Measurements from ENCODE around the gene ZCCHC8. TPM values are rescaled to one million over a fixed set of nuclear protein-coding genes. Genes with fewer than 3 reads are reported as not detected.

ZCCHC8 gene
- total RNA-seq, 1 donor, result 22.8 TPM

- Histone ChIP-seq H2AFZ (ENCODE audit: low read length) (no peak overlapping the region), H3K9me3 (ENCODE audit: low read depth, low read length) (no peaks in the 10 kb centered on the region), H3K4me3 (ENCODE audit: insufficient read depth, low read length) (no peak overlapping the region), H3K36me3 (ENCODE audit: insufficient read depth, low read length) (peaks cover 82% of the 10 kb centered on the region), H3K27ac (ENCODE audit: low read depth, low read length) (peak overlapping the region; percentile 39), H4K20me1 (ENCODE audit: insufficient read depth, low read length) (peaks cover 56% of the 10 kb centered on the region), H3K79me2 (ENCODE audit: insufficient read depth, low read length) (peaks cover 74% of the 10 kb centered on the region), H3K4me1 (ENCODE audit: insufficient read depth, low read length) (peaks cover 30% of the 10 kb centered on the region), H3K27me3 (ENCODE audit: insufficient read depth, low read length) (no peaks in the 10 kb centered on the region), H3K4me2 (ENCODE audit: insufficient read depth, low read length) (no peak overlapping the region)
- no peak for TF ChIP-seq CTCF (IDR thresholded peaks at IDR 0.05; ENCODE audit: extremely low read depth, low read depth, low read length)
- no peak for DNase-seq (ENCODE audit: insufficient read length, low spot score, missing footprints)
These were observed 18.2 kb upstream of the ZCCHC8 start for GRCh38 chr12:122518908-122519307.

- Histone ChIP-seq H3K4me3 (ENCODE audit: insufficient read depth, low read length) (no peak overlapping the region), H3K4me1 (ENCODE audit: insufficient read depth, low read length) (peaks cover 20% of the 10 kb centered on the region), H3K79me2 (ENCODE audit: insufficient read depth, low read length) (peaks cover 73% of the 10 kb centered on the region), H4K20me1 (ENCODE audit: insufficient read depth, low read length) (peaks cover 54% of the 10 kb centered on the region), H3K36me3 (ENCODE audit: insufficient read depth, low read length) (peaks cover 89% of the 10 kb centered on the region), H3K9me3 (ENCODE audit: low read depth, low read length) (no peaks in the 10 kb centered on the region), H2AFZ (ENCODE audit: low read length) (no peak overlapping the region), H3K27me3 (ENCODE audit: insufficient read depth, low read length) (no peaks in the 10 kb centered on the region), H3K4me2 (ENCODE audit: insufficient read depth, low read length) (no peak overlapping the region), H3K27ac (ENCODE audit: low read depth, low read length) (peak overlapping the region; percentile 39)
- no peak for DNase-seq (ENCODE audit: insufficient read length, low spot score, missing footprints)
- no peak for TF ChIP-seq CTCF (IDR thresholded peaks at IDR 0.05; ENCODE audit: extremely low read depth, low read depth, low read length)
These were observed 17.1 kb upstream of the ZCCHC8 start for GRCh38 chr12:122517877-122518276.

- Histone ChIP-seq H4K20me1 (ENCODE audit: insufficient read depth, low read length) (peaks cover 52% of the 10 kb centered on the region), H3K27ac (ENCODE audit: low read depth, low read length) (peak overlapping the region; percentile 39), H3K27me3 (ENCODE audit: insufficient read depth, low read length) (no peaks in the 10 kb centered on the region), H3K4me3 (ENCODE audit: insufficient read depth, low read length) (no peak overlapping the region), H3K36me3 (ENCODE audit: insufficient read depth, low read length) (peaks cover 93% of the 10 kb centered on the region), H2AFZ (ENCODE audit: low read length) (no peak overlapping the region), H3K79me2 (ENCODE audit: insufficient read depth, low read length) (peaks cover 73% of the 10 kb centered on the region), H3K4me1 (ENCODE audit: insufficient read depth, low read length) (peaks cover 19% of the 10 kb centered on the region), H3K4me2 (ENCODE audit: insufficient read depth, low read length) (no peak overlapping the region), H3K9me3 (ENCODE audit: low read depth, low read length) (no peaks in the 10 kb centered on the region)
- no peak for TF ChIP-seq CTCF (IDR thresholded peaks at IDR 0.05; ENCODE audit: extremely low read depth, low read depth, low read length)
- DNase-seq (ENCODE audit: insufficient read length, low spot score, missing footprints), result no peak
These were observed 16.0 kb upstream of the ZCCHC8 start for GRCh38 chr12:122516544-122517361.

- no peak for TF ChIP-seq CTCF (IDR thresholded peaks at IDR 0.05; ENCODE audit: extremely low read depth, low read depth, low read length)
- Histone ChIP-seq H3K4me2 (ENCODE audit: insufficient read depth, low read length) (no peak overlapping the region), H3K79me2 (ENCODE audit: insufficient read depth, low read length) (peaks cover 71% of the 10 kb centered on the region), H4K20me1 (ENCODE audit: insufficient read depth, low read length) (peaks cover 50% of the 10 kb centered on the region), H3K27ac (ENCODE audit: low read depth, low read length) (peak overlapping the region; percentile 10), H3K9me3 (ENCODE audit: low read depth, low read length) (no peaks in the 10 kb centered on the region), H2AFZ (ENCODE audit: low read length) (no peak overlapping the region), H3K27me3 (ENCODE audit: insufficient read depth, low read length) (no peaks in the 10 kb centered on the region), H3K4me1 (ENCODE audit: insufficient read depth, low read length) (peaks cover 19% of the 10 kb centered on the region), H3K36me3 (ENCODE audit: insufficient read depth, low read length) (peaks cover 93% of the 10 kb centered on the region), H3K4me3 (ENCODE audit: insufficient read depth, low read length) (no peak overlapping the region)
- no peak for DNase-seq (ENCODE audit: insufficient read length, low spot score, missing footprints)
These were observed 14.5 kb upstream of the ZCCHC8 start for GRCh38 chr12:122515275-122515674.

All from osteoblast (primary cell).